H9 (cell line): Measurements from ENCODE around the gene DPM2. TPM values are rescaled to one million over a fixed set of nuclear protein-coding genes. Genes with fewer than 3 reads are reported as not detected.
A peak's percentile ranks its signal among the peaks of the same experiment; 100 is the strongest.

Source experiments
- DNase-seq: peaks from one replicate; pipeline ENCODE4 v3.0.0-alpha.2; 2017
- H2AFZ ChIP-seq: one replicate; pipeline ENCODE4 v1.6.1; 2013; ENCODE audit warnings: mild to moderate bottlenecking, low read length, control low read depth, moderate library complexity
- H2AK5ac ChIP-seq: 2 replicates; pipeline ENCODE4 v1.6.1; 2013; ENCODE audit warnings: low read length, control low read depth, mixed read lengths; ENCODE audit not compliant: insufficient read length
- H2BK120ac ChIP-seq: one replicate; pipeline ENCODE4 v1.6.1; 2013; ENCODE audit warnings: low read depth, mild to moderate bottlenecking, low read length, control low read depth, inconsistent platforms; ENCODE audit not compliant: poor library complexity, severe bottlenecking
- H2BK12ac ChIP-seq: 2 replicates; pipeline ENCODE4 v1.6.1; 2013; ENCODE audit warnings: low read length, control low read depth, mixed read lengths, low read depth; ENCODE audit not compliant: insufficient read length
- H2BK15ac ChIP-seq: 2 replicates; pipeline ENCODE4 v1.6.1; 2013; ENCODE audit warnings: low read depth, low read length, control low read depth
- H2BK20ac ChIP-seq: one replicate; pipeline ENCODE4 v1.6.1; 2013; ENCODE audit warnings: low read depth, mild to moderate bottlenecking, low read length, control low read depth, inconsistent platforms; ENCODE audit not compliant: poor library complexity, severe bottlenecking
- H2BK5ac ChIP-seq: 2 replicates; pipeline ENCODE4 v1.6.1; 2013; ENCODE audit warnings: low read length, control low read depth, mixed read lengths; ENCODE audit not compliant: insufficient read length
- H3K14ac ChIP-seq: 2 replicates; pipeline ENCODE4 v1.6.1; 2013; ENCODE audit warnings: low read length, control low read depth; ENCODE audit not compliant: insufficient read depth
- H3K18ac ChIP-seq: 2 replicates; pipeline ENCODE4 v1.6.1; 2013; ENCODE audit warnings: low read depth, mild to moderate bottlenecking, mixed read lengths, low read length, control low read depth; ENCODE audit not compliant: insufficient read length
- H3K23ac ChIP-seq: 2 replicates; pipeline ENCODE4 v1.6.1; 2013; ENCODE audit warnings: low read length, control low read depth, mixed read lengths, low read depth; ENCODE audit not compliant: insufficient read length
- H3K23me2 ChIP-seq: 2 replicates; pipeline ENCODE4 v1.6.1; 2013; ENCODE audit warnings: low read depth, mild to moderate bottlenecking, mixed read lengths, low read length, control low read depth; ENCODE audit not compliant: insufficient read length, poor library complexity, severe bottlenecking
- H3K27ac ChIP-seq: 2 replicates; pipeline ENCODE4 v1.5.1; 2013; ENCODE audit warnings: low read length, control low read depth, mixed read lengths, low read depth; ENCODE audit not compliant: insufficient read length
- H3K27me3 ChIP-seq: 2 replicates; pipeline ENCODE4 v1.6.1; 2013; ENCODE audit warnings: low read length, control low read depth, inconsistent platforms; ENCODE audit not compliant: insufficient read depth
- H3K4ac ChIP-seq: 2 replicates; pipeline ENCODE4 v1.6.1; 2013; ENCODE audit warnings: low read depth, mild to moderate bottlenecking, control low read depth, inconsistent platforms, low read length, moderate library complexity
- H3K4me1 ChIP-seq: 2 replicates; pipeline ENCODE4 v1.6.1; 2013; ENCODE audit warnings: low read length, control low read depth, inconsistent platforms; ENCODE audit not compliant: insufficient read depth
- H3K4me2 ChIP-seq: 2 replicates; pipeline ENCODE4 v1.6.1; 2013; ENCODE audit warnings: low read length, control low read depth, mixed read lengths; ENCODE audit not compliant: insufficient read length, insufficient read depth
- H3K56ac ChIP-seq: 2 replicates; pipeline ENCODE4 v1.6.1; 2013; ENCODE audit warnings: low read depth, mild to moderate bottlenecking, mixed read lengths, low read length, control low read depth; ENCODE audit not compliant: insufficient read length
- H3K79me1 ChIP-seq: 2 replicates; pipeline ENCODE4 v1.6.1; 2013; ENCODE audit warnings: low read depth, mild to moderate bottlenecking, moderate library complexity, low read length, control low read depth, inconsistent platforms; ENCODE audit not compliant: insufficient read depth, poor library complexity, severe bottlenecking
- H3K79me2 ChIP-seq: 2 replicates; pipeline ENCODE4 v1.6.1; 2013; ENCODE audit warnings: low read length, control low read depth, inconsistent platforms; ENCODE audit not compliant: insufficient read depth
- H3K9ac ChIP-seq: 2 replicates; pipeline ENCODE4 v1.6.1; 2013; ENCODE audit warnings: low read length, control low read depth, mixed read lengths; ENCODE audit not compliant: insufficient read length; ENCODE audit errors: extremely low read depth
- H3K9me3 ChIP-seq: one replicate; pipeline ENCODE4 v1.6.1; 2013; ENCODE audit warnings: low read depth, low read length, inconsistent platforms; ENCODE audit not compliant: control insufficient read depth
- H3T11ph ChIP-seq: one replicate; pipeline ENCODE4 v1.6.1; 2013; ENCODE audit warnings: mild to moderate bottlenecking, low read length, control low read depth, inconsistent platforms
- H4K20me1 ChIP-seq: one replicate; pipeline ENCODE4 v1.6.1; 2013; ENCODE audit not compliant: control insufficient read depth, insufficient read length, insufficient read depth
- H4K5ac ChIP-seq: 2 replicates; pipeline ENCODE4 v1.6.1; 2013; ENCODE audit warnings: low read depth, mild to moderate bottlenecking, mixed read lengths, low read length, control low read depth; ENCODE audit not compliant: insufficient read length
- H4K8ac ChIP-seq: replicated peaks from 2 replicates; pipeline ENCODE4 v1.6.1; 2013; ENCODE audit warnings: low read length, control low read depth, mixed read lengths, low read depth; ENCODE audit not compliant: insufficient read length
- H4K91ac ChIP-seq: 2 replicates; pipeline ENCODE4 v1.6.1; 2013; ENCODE audit warnings: low read depth, mild to moderate bottlenecking, moderate library complexity, mixed read lengths, low read length, control low read depth; ENCODE audit not compliant: insufficient read length
- H3K27ac Mint-ChIP-seq, 3 experiments: 2 replicates in 2 of 3; 3 replicates in 1 of 3; pipeline ENCODE4 v1.8.0; 2020 to 2021; ENCODE audit warnings: mixed read lengths in 3 of 3, mild to moderate bottlenecking in 1 of 3, moderate library complexity in 1 of 3
- H3K27me3 Mint-ChIP-seq: 2 replicates; pipeline ENCODE4 v1.8.0; 2021; ENCODE audit warnings: low read depth, mild to moderate bottlenecking, moderate library complexity, mixed read lengths
- H3K36me3 Mint-ChIP-seq, 3 experiments: 2 replicates in 2 of 3; 3 replicates in 1 of 3; pipeline ENCODE4 v1.8.0; 2020 to 2021; ENCODE audit warnings: low read depth in 3 of 3, mixed read lengths in 3 of 3; ENCODE audit not compliant: insufficient read depth in 1 of 3
- H3K4me1 Mint-ChIP-seq, 2 experiments: 2 replicates each; pipeline ENCODE4 v1.8.0; 2020; ENCODE audit warnings: mixed read lengths in 2 of 2
- H3K4me3 Mint-ChIP-seq, 2 experiments: 2 replicates in 1 of 2; 3 replicates in 1 of 2; pipeline ENCODE4 v1.8.0; 2020 to 2021; ENCODE audit warnings: mild to moderate bottlenecking in 2 of 2, mixed read lengths in 2 of 2, moderate library complexity in 1 of 2
- H3K9me3 Mint-ChIP-seq, 2 experiments: 2 replicates in 1 of 2; 3 replicates in 1 of 2; pipeline ENCODE4 v1.8.0; 2020; ENCODE audit warnings: mild to moderate bottlenecking in 2 of 2, mixed read lengths in 2 of 2, moderate library complexity in 1 of 2
- WGBS: extraction: QIAGEN DNeasy Blood & Tissue Kit; methylation state at CpG from one replicate; pipeline ENCODE4 v1.1.7; 2013; ENCODE audit warnings: missing lambda C conversion rate, low lambda C conversion rate, mixed read lengths; ENCODE audit not compliant: insufficient read length; ENCODE audit errors: extremely low coverage; 5-methylcytosine and 5-hydroxymethylcytosine counted together
- total RNA-seq: library from RNA; stranded (reverse); gene quantifications from 2 replicates; pipeline ENCODE4 v1.2.1, GENCODE V29; 2021
- TF ChIP-seq, protein P1 (sequence below): fragments of 200-600 bp; sonication (generic); conservative IDR thresholded peaks from 3 replicates; pipeline ENCODE4 v1.8.0; 2021; ENCODE audit warnings: antibody characterized with exemption, mild to moderate bottlenecking

The DPM2 gene
- total RNA-seq, 1 experiment from 2014 or later: 46.1 TPM

DNA sequence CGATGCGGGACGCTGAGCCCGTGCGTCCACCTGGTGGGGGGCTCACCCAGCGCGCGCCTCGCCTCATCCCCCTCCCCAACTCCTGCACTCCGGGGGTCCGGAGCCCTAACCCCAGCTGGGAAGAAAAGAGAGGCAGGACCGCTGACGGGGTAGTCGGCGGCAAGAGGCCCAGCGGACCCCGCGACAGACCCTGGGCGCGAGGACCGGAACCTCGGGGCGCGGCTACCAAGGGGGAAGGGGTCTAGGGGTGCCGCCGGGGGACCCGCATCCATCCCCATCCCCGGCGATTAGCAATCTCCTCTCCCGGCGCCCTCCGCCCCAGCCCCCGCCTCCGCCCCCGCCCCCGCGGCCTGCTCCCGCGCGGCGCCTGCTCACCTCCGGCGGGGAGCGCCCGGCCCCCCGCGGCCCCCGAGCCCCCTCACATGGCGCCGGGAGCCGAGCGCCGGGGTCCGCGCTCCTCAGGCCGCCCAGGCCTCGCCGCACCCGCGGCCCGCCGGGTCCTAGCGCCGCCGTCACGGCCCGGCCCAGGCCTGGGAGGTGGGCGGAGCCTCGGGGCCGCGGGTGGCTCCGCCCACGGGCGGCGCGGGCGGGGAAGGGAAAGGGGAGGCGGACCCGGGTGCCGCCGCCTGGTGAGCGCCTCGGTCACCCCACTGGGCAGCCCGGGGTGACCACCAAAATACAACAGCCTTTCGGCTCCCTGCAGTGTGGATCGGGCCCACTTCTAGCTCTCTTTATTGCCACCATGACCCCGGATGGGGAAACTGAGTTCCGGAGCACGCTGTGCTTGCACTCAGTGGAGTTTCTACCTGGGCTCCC lies 38.3 kb downstream of the DPM2 start, which contains the start of gene ST6GALNAC6:
ST6GALNAC6 (minus strand) TSS at position 476 of the 816 bp plus-strand sequence. CDS start 1,622 bp downstream, outside the sequence.
- peak within 1 kb of the TSS in 2 of 3 experiments; percentile 68 to 91; a peak in 3 of 7 replicates for H3K27ac Mint-ChIP-seq
- H3K4me2 ChIP-seq: peak within 1 kb of the TSS; percentile 64
- H3K36me3 Mint-ChIP-seq: peaks cover 17 to 26% (median 21%) of the 10 kb centered on the region in 3 experiments; a peak in 6 of 7 replicates
- H3K9me3 ChIP-seq: no peaks in the 10 kb centered on the region
- H2AFZ ChIP-seq: no peak within 1 kb of the TSS
- no peak within 1 kb of the TSS for H2BK5ac ChIP-seq
- no peak within 1 kb of the TSS for H4K8ac ChIP-seq
- H4K5ac ChIP-seq: no peak within 1 kb of the TSS
- no peaks in the 10 kb centered on the region for H3K27me3 Mint-ChIP-seq
- H3K79me2 ChIP-seq: no peaks in the 10 kb centered on the region
- H3K56ac ChIP-seq: no peak within 1 kb of the TSS
- H3T11ph ChIP-seq: no peak within 1 kb of the TSS
- no peak within 1 kb of the TSS for H3K23ac ChIP-seq
- peak; percentile 56 for DNase-seq
- H4K20me1 ChIP-seq: no peaks in the 10 kb centered on the region
- peak within 1 kb of the TSS; percentile 66 for H3K9ac ChIP-seq
- H2BK120ac ChIP-seq: no peak within 1 kb of the TSS
- H3K9me3 Mint-ChIP-seq: no peaks in the 10 kb centered on the region
- TF ChIP-seq, protein P1, sequence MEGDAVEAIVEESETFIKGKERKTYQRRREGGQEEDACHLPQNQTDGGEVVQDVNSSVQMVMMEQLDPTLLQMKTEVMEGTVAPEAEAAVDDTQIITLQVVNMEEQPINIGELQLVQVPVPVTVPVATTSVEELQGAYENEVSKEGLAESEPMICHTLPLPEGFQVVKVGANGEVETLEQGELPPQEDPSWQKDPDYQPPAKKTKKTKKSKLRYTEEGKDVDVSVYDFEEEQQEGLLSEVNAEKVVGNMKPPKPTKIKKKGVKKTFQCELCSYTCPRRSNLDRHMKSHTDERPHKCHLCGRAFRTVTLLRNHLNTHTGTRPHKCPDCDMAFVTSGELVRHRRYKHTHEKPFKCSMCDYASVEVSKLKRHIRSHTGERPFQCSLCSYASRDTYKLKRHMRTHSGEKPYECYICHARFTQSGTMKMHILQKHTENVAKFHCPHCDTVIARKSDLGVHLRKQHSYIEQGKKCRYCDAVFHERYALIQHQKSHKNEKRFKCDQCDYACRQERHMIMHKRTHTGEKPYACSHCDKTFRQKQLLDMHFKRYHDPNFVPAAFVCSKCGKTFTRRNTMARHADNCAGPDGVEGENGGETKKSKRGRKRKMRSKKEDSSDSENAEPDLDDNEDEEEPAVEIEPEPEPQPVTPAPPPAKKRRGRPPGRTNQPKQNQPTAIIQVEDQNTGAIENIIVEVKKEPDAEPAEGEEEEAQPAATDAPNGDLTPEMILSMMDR: no peak
- peak within 1 kb of the TSS; percentile 81 to 91 for H3K4me3 Mint-ChIP-seq
- H3K27ac ChIP-seq: no peak within 1 kb of the TSS
- no peak within 1 kb of the TSS; the same call in 1 of the 2 replicates for H2BK15ac ChIP-seq
- no peak within 1 kb of the TSS for H2AK5ac ChIP-seq
- H2BK20ac ChIP-seq: no peak within 1 kb of the TSS
- peak within 1 kb of the TSS; percentile 80 for H3K14ac ChIP-seq
- WGBS: no CpG with 5 or more reads among the region's 89 CpGs
- no peak within 1 kb of the TSS for H4K91ac ChIP-seq
- no peak within 1 kb of the TSS for H2BK12ac ChIP-seq
- peak within 1 kb of the TSS; percentile 87 for H3K18ac ChIP-seq
- no peak within 1 kb of the TSS for H3K4ac ChIP-seq
- peaks cover 4% of the 10 kb centered on the region for H3K23me2 ChIP-seq
- H3K27me3 ChIP-seq: no peaks in the 10 kb centered on the region
- H3K79me1 ChIP-seq: no peaks in the 10 kb centered on the region
- H3K4me1 ChIP-seq: peaks cover 8% of the 10 kb centered on the region; the same call in 1 of the 2 replicates
- H3K4me1 Mint-ChIP-seq: peaks cover 21 to 40% of the 10 kb centered on the region in 2 experiments
